HepG2 (cell line): ENCODE results near the gene SLC25A17. TPM values are rescaled to one million over a fixed set of nuclear protein-coding genes. Genes with fewer than 3 reads are reported as not detected.

Experiments used
- ATAC-seq: fragments of 200-7000 bp; cut with Tn5 transposase; 3 replicates; pipeline ENCODE4 v1.9.1; 2020; ENCODE audit warnings: mild to moderate bottlenecking, moderate library complexity
- BruUV-seq: library from RNA; stranded (reverse); fragments of 400-500 nt; replicated peaks from 2 replicates; lab custom pipeline; 2021; lab: Mats Ljungman, UMichigan
- CTCF ChIA-PET: fragments of 300-600 bp; formaldehyde crosslinking; extraction: SDS; loops from one replicate; lab custom pipeline; 2021; ENCODE audit warnings: low total read pairs, inconsistent platforms, low intra/inter-chr PET ratio; lab: Yijun Ruan, JAX
- POLR2A ChIA-PET: fragments of 350-600 bp; sonication (Branson Sonifier 250); formaldehyde crosslinking; loops from one replicate; lab custom pipeline; 2020; ENCODE audit warnings: antibody characterized with exemption, inconsistent platforms; lab: Yijun Ruan, JAX
- DNase-seq: peaks from one replicate; pipeline ENCODE4 v3.0.0-alpha.2; 2015; ENCODE audit warnings: low spot score
- FAIRE-seq: peaks from 3 replicates; lab custom pipeline; 2011; peaks lifted over from hg19 to GRCh38; lab: Jason Lieb, UNC
- H2AFZ ChIP-seq: one replicate; pipeline ENCODE4 v1.6.1; 2011; ENCODE audit warnings: low read length, inconsistent platforms
- H3K27ac ChIP-seq: fragments of 300-600 bp; 3 replicates; pipeline ENCODE4 v1.8.0; 2011; ENCODE audit warnings: mixed run types, mild to moderate bottlenecking, mixed read lengths, low read length, inconsistent platforms; ENCODE audit not compliant: insufficient read depth; ENCODE audit errors: extremely low read length
- H3K27me3 ChIP-seq, 2 experiments: fragments of 200-600 bp in 1 of 2; 2 replicates in 1 of 2; 3 replicates in 1 of 2; pipeline versions ENCODE4 v1.6.0 to v1.8.0; 2011; ENCODE audit warnings: low read length in 2 of 2, mild to moderate bottlenecking in 2 of 2, moderate library complexity in 2 of 2, inconsistent platforms in 1 of 2; ENCODE audit not compliant: insufficient read depth in 2 of 2, control insufficient read depth in 1 of 2
- H3K36me3 ChIP-seq, 2 experiments: fragments of 200-600 bp in 1 of 2; replicated peaks in 1 of 2; 2 replicates in 1 of 2; 3 replicates in 1 of 2; pipeline versions ENCODE4 v1.5.1 to v1.8.0; 2011; ENCODE audit warnings: low read length in 2 of 2, inconsistent platforms in 1 of 2; ENCODE audit not compliant: insufficient read depth in 2 of 2, control insufficient read depth in 1 of 2
- H3K4me1 ChIP-seq: 2 replicates; pipeline ENCODE4 v1.5.1; 2012; ENCODE audit warnings: low read length, inconsistent platforms; ENCODE audit not compliant: insufficient read depth
- H3K4me2 ChIP-seq: 2 replicates; pipeline ENCODE4 v1.6.0; 2011; ENCODE audit warnings: low read depth, low read length, inconsistent platforms
- H3K4me3 ChIP-seq, 3 experiments: fragments of 200-600 bp in 1 of 3; sonication (generic), shearing (Covaris generic) in 1 of 3; replicated peaks in 1 of 3; 2 replicates each; pipeline ENCODE4 v1.5.1; 2011 to 2016; ENCODE audit warnings: low read length in 3 of 3, inconsistent platforms in 2 of 3, low read depth in 2 of 3, mild to moderate bottlenecking in 2 of 3, control low read depth in 1 of 3, mixed read lengths in 1 of 3; ENCODE audit not compliant: insufficient read depth in 1 of 3
- H3K79me2 ChIP-seq: one replicate; pipeline ENCODE4 v1.6.1; 2011; ENCODE audit warnings: low read length, inconsistent platforms; ENCODE audit not compliant: insufficient read depth
- H3K9ac ChIP-seq: 2 replicates; pipeline ENCODE4 v1.6.0; 2011; ENCODE audit warnings: mild to moderate bottlenecking, low read depth, low read length, inconsistent platforms; ENCODE audit not compliant: insufficient read depth
- H3K9me3 ChIP-seq: 2 replicates; pipeline ENCODE4 v1.5.1; 2012; ENCODE audit warnings: mild to moderate bottlenecking, low read length
- H4K20me1 ChIP-seq: 2 replicates; pipeline ENCODE4 v1.6.0; 2011; ENCODE audit warnings: inconsistent platforms, mild to moderate bottlenecking, low read length, moderate library complexity; ENCODE audit not compliant: insufficient read depth
- KAT2B ChIP-seq: fragments of 150-350 bp; IDR thresholded peaks from 2 replicates; pipeline ENCODE4 v1.6.1; 2014; ENCODE audit warnings: low read depth, low read length, borderline replicate concordance
- MZF1 ChIP-seq: sonication (generic); formaldehyde crosslinking; IDR thresholded peaks from 2 replicates; pipeline ENCODE4 v1.8.1; 2023; ENCODE audit warnings: mild to moderate bottlenecking, missing genetic modification reagents, borderline replicate concordance
- RFX1 ChIP-seq: fragments of 450-650 bp; IDR thresholded peaks from 2 replicates; pipeline ENCODE4 v1.6.1; 2017
- ZFX ChIP-seq: sonication (generic); formaldehyde crosslinking; IDR thresholded peaks from 2 replicates; pipeline ENCODE4 v1.4.0; 2020; ENCODE audit warnings: mild to moderate bottlenecking, low read depth, missing genetic modification reagents, moderate library complexity
- ZNF501 ChIP-seq: sonication (generic); formaldehyde crosslinking; IDR thresholded peaks from 2 replicates; pipeline ENCODE4 v1.5.1; 2020; ENCODE audit warnings: mild to moderate bottlenecking, moderate library complexity, missing genetic modification reagents
- ZNF747 ChIP-seq: sonication (generic); formaldehyde crosslinking; IDR thresholded peaks from 2 replicates; pipeline ENCODE4 v1.8.1; 2023; ENCODE audit warnings: missing genetic modification reagents, mild to moderate bottlenecking, borderline replicate concordance
- WGBS: methylation state at CpG from one replicate; pipeline ENCODE4 v1.1.6; 2017; ENCODE audit warnings: low lambda C conversion rate; 5-methylcytosine and 5-hydroxymethylcytosine counted together
- in situ Hi-C: cut with HindIII; loops from 2 replicates; pipeline ENCODE4 v1.10.0; 2017; ENCODE audit warnings: low pct_unique_long_range_greater_than_20kb; ENCODE audit not compliant: extremely low pct_ligation_motif_present
- intact Hi-C: fragments of 100-400 bp; cut with micrococcal nuclease; formaldehyde crosslinking; loops from one replicate; pipeline ENCODE4 v1.10.0; 2022; ENCODE audit not compliant: unreplicated experiment
- polyA plus RNA-seq, 8 experiments: library from polyadenylated mRNA; depleted of rRNA in 3 of 8; stranded (reverse) in 7 of 8; unstranded in 1 of 8; fragments of >200 nt; fragmentation: Illumina TruSeq in 4 of 8; extraction: Trizol in 4 of 8; gene quantifications; 2 replicates each; pipeline versions ENCODE4 v1.2.1 to v1.2.3, GENCODE V29; 2011 to 2016; ENCODE audit warnings: low read depth in 4 of 8, missing spikeins in 1 of 8, mixed read lengths in 1 of 8; ENCODE audit not compliant: insufficient read depth in 1 of 8
- total RNA-seq, 5 experiments: library from RNA; depleted of rRNA; stranded (reverse); fragments of >200 nt; fragmentation: Illumina TruSeq; extraction: Trizol; gene quantifications; 2 replicates each; pipeline ENCODE4 v1.2.3, GENCODE V29; 2016; ENCODE audit warnings: low read depth in 1 of 5
- TF ChIP-seq, protein P1 (sequence below): sonication (generic); formaldehyde crosslinking; IDR thresholded peaks from 2 replicates; pipeline ENCODE4 v1.5.1; 2020; ENCODE audit warnings: mild to moderate bottlenecking, missing genetic modification reagents, borderline replicate concordance

SLC25A17 gene
- total and polyA plus RNA-seq, 2 of the 13 experiments (the other 11 are each of a cell fraction or from before 2014, with no cell fraction given) = 15.7 to 27.9 TPM

GRCh38 chr22:40769761-40770160 is 49.4 kb downstream of the SLC25A17 start:
- H3K4me1 ChIP-seq = no peaks in the 10 kb centered on the region
- intact Hi-C loops = no loop called here
- POLR2A ChIA-PET = no interaction called here
- in situ Hi-C loops = no loop called here
- H3K27ac ChIP-seq = no peak overlapping the region
- no peak overlapping the region for H3K4me2 ChIP-seq
- H2AFZ ChIP-seq = no peak overlapping the region
- no peak for TF ChIP-seq MZF1 (CRISPR knock-in tag)
- no peaks in the 10 kb centered on the region for H3K79me2 ChIP-seq
- FAIRE-seq = no peak
- ATAC-seq = no peak
- H3K9ac ChIP-seq = no peak overlapping the region
- peaks cover 0 to 28% of the 10 kb centered on the region in 2 experiments for H3K36me3 ChIP-seq
- H3K9me3 ChIP-seq = no peaks in the 10 kb centered on the region
- no peak for DNase-seq
- no peak overlapping the region for H3K4me3 ChIP-seq
- H3K27me3 ChIP-seq = no peaks in the 10 kb centered on the region
- 96% methylated on average over 6 of the region's 6 CpGs for WGBS
- CTCF ChIA-PET = no interaction called here
- BruUV-seq = no TSS peak
- no peaks in the 10 kb centered on the region for H4K20me1 ChIP-seq

GRCh38 chr22:40768206-40768605 is 50.9 kb downstream of the SLC25A17 start:
- TF ChIP-seq RFX1 (no peak), KAT2B (no peak), ZNF747 (no peak), ZFX (CRISPR knock-in tag) (no peak), ZNF501 (no peak)
- TF ChIP-seq, protein P1, sequence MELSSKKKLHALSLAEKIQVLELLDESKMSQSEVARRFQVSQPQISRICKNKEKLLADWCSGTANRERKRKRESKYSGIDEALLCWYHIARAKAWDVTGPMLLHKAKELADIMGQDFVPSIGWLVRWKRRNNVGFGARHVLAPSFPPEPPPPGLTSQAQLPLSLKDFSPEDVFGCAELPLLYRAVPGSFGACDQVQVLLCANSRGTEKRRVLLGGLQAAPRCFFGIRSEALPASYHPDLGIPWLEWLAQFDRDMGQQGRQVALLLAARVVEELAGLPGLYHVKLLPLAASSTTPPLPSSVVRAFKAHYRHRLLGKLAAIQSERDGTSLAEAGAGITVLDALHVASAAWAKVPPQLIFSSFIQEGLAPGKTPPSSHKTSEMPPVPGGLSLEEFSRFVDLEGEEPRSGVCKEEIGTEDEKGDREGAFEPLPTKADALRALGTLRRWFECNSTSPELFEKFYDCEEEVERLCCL (CRISPR knock-in tag) = no peak
- no peak for DNase-seq
- no peaks in the 10 kb centered on the region for H3K79me2 ChIP-seq
- no peak overlapping the region for H3K4me3 ChIP-seq
- no peak for FAIRE-seq
- H3K27ac ChIP-seq = no peak overlapping the region
- 100% methylated on average over 1 of the region's 1 CpG for WGBS
- no peak overlapping the region for H3K4me2 ChIP-seq
- no peaks in the 10 kb centered on the region for H4K20me1 ChIP-seq
- H3K36me3 ChIP-seq = peaks cover 0 to 21% of the 10 kb centered on the region in 2 experiments; a peak in 4 of 5 replicates
- BruUV-seq = no TSS peak
- H2AFZ ChIP-seq = no peak overlapping the region
- no peaks in the 10 kb centered on the region for H3K27me3 ChIP-seq
- intact Hi-C loops (no loop called here), in situ Hi-C loops (no loop called here)
- H3K9me3 ChIP-seq = no peaks in the 10 kb centered on the region
- ChIA-PET CTCF (no interaction called here), POLR2A (no interaction called here)
- H3K9ac ChIP-seq = no peak overlapping the region
- H3K4me1 ChIP-seq = no peaks in the 10 kb centered on the region
- ATAC-seq = no peak
